ENCODE results near the gene ANAPC15.
"Not testable (repeated sequence)": the region's sequence is repeated elsewhere in the genome, so short reads cannot be mapped to it uniquely, and the experiment has no call there.

ANAPC15 gene

GRCh38 chr11:72112143-72112977, at the start of gene ANAPC15:
Gene ANAPC15, minus strand, starts transcription at chr11:72112695. Its CDS starts 1,419 bp downstream, at chr11:72111276.
- DNase-seq = peak; percentile 98

- no peak for DNase-seq
Observed at GRCh38 chr11:72160319-72160718, 47.8 kb upstream of the ANAPC15 start.

- no peak for DNase-seq
Observed at GRCh38 chr11:72157131-72157530, 44.6 kb upstream of the ANAPC15 start.

- no peak for DNase-seq
Observed at GRCh38 chr11:72155751-72156150, 43.3 kb upstream of the ANAPC15 start.

- no peak for DNase-seq
Observed at GRCh38 chr11:72154816-72155215, 42.3 kb upstream of the ANAPC15 start.

- DNase-seq = not testable (repeated sequence)
Observed at GRCh38 chr11:72153874-72154273, 41.4 kb upstream of the ANAPC15 start.

- no peak for DNase-seq
Observed at GRCh38 chr11:72150882-72151281, 38.4 kb upstream of the ANAPC15 start.

GRCh38 chr11:72146625-72147024, 34.1 kb upstream of the ANAPC15 start:
- no peak for DNase-seq

GRCh38 chr11:72144807-72145565, 32.5 kb upstream of the ANAPC15 start:
- no peak for DNase-seq

- not testable (repeated sequence) for DNase-seq
Observed at GRCh38 chr11:72142543-72142942, 30.0 kb upstream of the ANAPC15 start.

- DNase-seq = not testable (repeated sequence)
Observed at GRCh38 chr11:72142086-72142485, 29.6 kb upstream of the ANAPC15 start.

- DNase-seq = no peak
Observed at GRCh38 chr11:72141066-72141465, 28.6 kb upstream of the ANAPC15 start.

- DNase-seq = no peak
Observed at GRCh38 chr11:72140661-72141060, 28.2 kb upstream of the ANAPC15 start.

GRCh38 chr11:72139500-72139899, 27.0 kb upstream of the ANAPC15 start:
- no peak for DNase-seq

GRCh38 chr11:72138821-72139390, 26.4 kb upstream of the ANAPC15 start:
- no peak for DNase-seq

GRCh38 chr11:72136684-72137262, 24.3 kb upstream of the ANAPC15 start:
- DNase-seq = no peak

- DNase-seq = no peak
Observed at GRCh38 chr11:72135891-72136683, 23.6 kb upstream of the ANAPC15 start.

GRCh38 chr11:72135473-72135872, 23.0 kb upstream of the ANAPC15 start, which contains the start of gene FOLR3:
Gene FOLR3, plus strand, starts transcription at chr11:72135725. Its CDS starts 228 bp downstream, at chr11:72135953.
- not testable (repeated sequence) for DNase-seq

GRCh38 chr11:72132646-72133045, 20.2 kb upstream of the ANAPC15 start:
- DNase-seq = no peak

- no peak for DNase-seq
Observed at GRCh38 chr11:72129381-72129780, 16.9 kb upstream of the ANAPC15 start.

- no peak for DNase-seq
Observed at GRCh38 chr11:72127923-72128322, 15.4 kb upstream of the ANAPC15 start.

GRCh38 chr11:72125956-72126355, 13.5 kb upstream of the ANAPC15 start:
- no peak for DNase-seq
